ENCODE measurements around the gene GDF2.

The GDF2 gene

GRCh38 chr10:47332946-47333345, 10.7 kb downstream of the GDF2 start:
- no peak for DNase-seq (ENCODE audit: low spot score)

GRCh38 chr10:47333532-47333931, 11.3 kb downstream of the GDF2 start:
- DNase-seq (ENCODE audit: low spot score) (no peak), FAIRE-seq (no peak)

More at GRCh38 chr10:47332946-47333345, 10.7 kb downstream of the GDF2 start:
- no peak for FAIRE-seq

DNA sequence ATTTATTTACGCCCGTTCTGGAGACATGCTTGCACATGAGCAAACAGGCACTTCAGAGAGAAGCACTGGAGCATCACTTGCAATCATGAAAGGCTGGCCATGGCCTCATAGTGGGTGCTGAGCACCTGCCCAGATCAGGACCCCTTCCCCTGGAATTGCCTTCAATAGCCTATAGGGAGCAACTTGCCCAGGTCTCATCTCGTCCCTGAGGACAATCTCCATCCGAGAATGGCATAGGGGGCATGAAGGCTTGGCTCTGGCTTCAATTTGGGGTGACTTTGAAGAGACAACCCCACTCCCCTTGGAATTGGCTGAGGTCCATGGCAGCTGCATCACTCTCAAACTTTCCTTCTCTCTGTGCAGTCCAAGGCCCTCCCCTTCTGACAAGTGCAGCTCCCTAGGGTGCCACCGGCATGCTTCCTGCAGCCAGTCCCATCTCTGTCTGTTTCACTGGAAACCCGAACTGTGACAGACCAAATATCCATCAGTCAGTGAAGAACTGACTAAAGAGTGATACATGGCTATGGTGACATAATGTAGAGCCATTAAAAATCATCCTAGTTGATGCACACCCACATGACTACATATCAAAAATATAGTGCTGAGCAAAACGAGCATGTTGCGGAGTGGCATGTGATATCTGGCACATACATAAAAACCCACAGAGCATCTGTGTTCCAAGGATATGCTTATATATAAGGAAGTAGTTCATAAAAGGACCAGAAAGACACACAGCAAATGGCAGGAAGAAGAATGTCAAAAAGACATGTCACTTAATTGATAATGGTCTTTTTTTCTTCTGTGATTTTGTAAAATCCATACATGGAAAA, 12.4 kb downstream of the GDF2 start:
- no peak for DNase-seq (ENCODE audit: low spot score)
- FAIRE-seq: no peak

- DNase-seq (ENCODE audit: low spot score): no peak
- no peak for FAIRE-seq
These were observed 13.7 kb downstream of the GDF2 start for GRCh38 chr10:47335906-47336305.

DNA sequence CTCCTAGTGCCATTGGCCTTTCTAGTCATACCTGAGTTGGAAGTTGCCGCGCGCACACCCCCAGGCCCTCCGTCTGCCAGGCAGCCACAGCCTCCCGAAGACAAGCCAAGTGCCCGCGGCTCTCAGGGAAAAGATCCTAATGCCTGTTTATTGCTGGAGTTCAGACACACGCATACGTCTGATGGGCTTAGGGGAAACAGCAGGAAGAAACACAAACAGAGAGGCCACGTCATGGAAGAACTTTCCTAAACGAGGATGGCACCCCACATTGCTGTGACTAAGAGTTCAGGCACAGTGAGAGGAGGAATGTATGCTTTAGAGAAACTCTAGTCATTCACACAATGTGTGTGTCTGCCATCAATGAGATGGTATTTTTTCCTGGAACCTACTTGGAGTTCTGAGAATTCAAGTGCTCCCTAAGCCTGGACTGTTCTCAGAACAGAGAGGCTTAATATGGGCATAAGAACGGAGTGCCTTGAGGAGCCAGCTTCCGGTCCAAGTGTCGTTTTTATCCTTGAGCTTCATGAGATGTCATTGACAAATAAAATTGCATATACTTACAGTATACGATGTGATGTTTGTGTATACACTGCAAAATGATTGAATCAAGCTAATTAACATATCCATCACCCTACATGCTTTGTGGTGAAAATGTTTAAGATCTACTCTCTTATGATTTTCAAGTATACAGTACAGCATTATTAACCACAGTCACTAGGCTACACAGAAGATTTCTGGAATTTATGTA, 14.3 kb downstream of the GDF2 start:
- no peak for FAIRE-seq

GRCh38 chr10:47337310-47337709, 15.1 kb downstream of the GDF2 start:
- FAIRE-seq (no peak), DNase-seq (ENCODE audit: low spot score) (no peak)

More for the DNA sequence above, 14.3 kb downstream of the GDF2 start:
- peak; percentile 23 for DNase-seq (ENCODE audit: low spot score)

- no peak for FAIRE-seq
- no peak for DNase-seq (ENCODE audit: low spot score)
These were observed 17.0 kb downstream of the GDF2 start for GRCh38 chr10:47339186-47339735.

- no peak for DNase-seq (ENCODE audit: low spot score)
- FAIRE-seq: no peak
These were observed 17.7 kb downstream of the GDF2 start for GRCh38 chr10:47339759-47340607.

DNA sequence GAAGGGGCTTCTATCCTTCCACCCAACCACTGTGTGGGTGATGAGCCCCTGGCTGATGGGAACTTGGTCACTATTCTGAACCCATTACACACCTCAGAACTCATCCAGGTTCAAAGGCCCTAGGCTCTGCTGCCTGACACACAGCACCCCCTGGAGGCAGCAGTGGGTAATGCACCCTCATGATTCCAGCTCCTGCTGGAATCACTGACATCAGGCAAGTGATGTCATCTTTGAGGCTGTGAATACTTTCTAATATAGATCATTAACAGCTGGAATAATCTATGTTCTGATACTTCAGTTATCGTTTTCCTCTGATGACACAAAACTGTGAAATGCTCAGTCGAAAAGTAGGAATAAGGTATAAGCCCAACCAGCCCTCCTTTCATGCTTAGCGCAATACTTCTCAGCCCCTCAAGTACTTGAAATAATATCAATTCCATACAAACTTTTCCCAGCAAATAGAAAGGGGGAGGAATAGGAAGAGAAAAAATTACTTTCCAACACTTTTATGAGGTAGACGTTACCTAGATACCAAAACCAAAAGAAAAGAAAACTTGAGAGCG, 18.4 kb downstream of the GDF2 start:
- DNase-seq (ENCODE audit: low spot score) (peak; percentile 19), FAIRE-seq (no peak)

- FAIRE-seq: no peak
- no peak for DNase-seq (ENCODE audit: low spot score)
These were observed 23.0 kb downstream of the GDF2 start for GRCh38 chr10:47344996-47345870.

GRCh38 chr10:47346581-47347302, 24.5 kb downstream of the GDF2 start:
- no peak for FAIRE-seq
- no peak for DNase-seq (ENCODE audit: low spot score)

- DNase-seq (ENCODE audit: low spot score) (no peak), FAIRE-seq (no peak)
These were observed 25.0 kb downstream of the GDF2 start for GRCh38 chr10:47347303-47347675.

DNA sequence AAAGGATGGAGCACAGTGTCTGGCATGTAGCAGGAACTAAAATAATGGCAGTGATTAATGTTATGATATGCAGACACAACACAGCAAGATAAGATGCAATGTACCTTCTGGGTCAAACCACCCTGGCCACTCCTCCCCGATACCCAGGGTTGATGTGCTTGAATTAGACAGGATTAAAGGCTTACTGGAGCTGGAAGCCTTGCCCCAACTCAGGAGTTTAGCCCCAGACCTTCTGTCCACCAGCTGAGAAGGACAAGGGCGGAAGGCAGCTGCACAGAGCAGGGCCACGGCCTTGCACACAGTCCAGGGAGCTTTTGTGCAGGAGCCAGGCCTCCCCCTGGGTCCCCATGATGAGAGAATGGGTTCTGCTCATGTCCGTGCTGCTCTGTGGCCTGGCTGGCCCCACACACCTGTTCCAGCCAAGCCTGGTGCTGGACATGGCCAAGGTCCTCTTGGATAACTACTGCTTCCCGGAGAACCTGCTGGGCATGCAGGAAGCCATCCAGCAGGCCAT, 25.9 kb downstream of the GDF2 start, which contains the start of gene RBP3:
Gene RBP3 (plus strand): TSS at position 226 of the 514 bp plus-strand sequence. CDS start 122 bp downstream, at position 348.
- no peak for DNase-seq (ENCODE audit: low spot score)
- FAIRE-seq: no peak

- FAIRE-seq (no peak), DNase-seq (ENCODE audit: low spot score) (no peak)
These were observed 26.6 kb downstream of the GDF2 start for GRCh38 chr10:47348661-47349470.

GRCh38 chr10:47349516-47349915, 27.3 kb downstream of the GDF2 start:
- FAIRE-seq: no peak
- no peak for DNase-seq (ENCODE audit: low spot score)

DNA sequence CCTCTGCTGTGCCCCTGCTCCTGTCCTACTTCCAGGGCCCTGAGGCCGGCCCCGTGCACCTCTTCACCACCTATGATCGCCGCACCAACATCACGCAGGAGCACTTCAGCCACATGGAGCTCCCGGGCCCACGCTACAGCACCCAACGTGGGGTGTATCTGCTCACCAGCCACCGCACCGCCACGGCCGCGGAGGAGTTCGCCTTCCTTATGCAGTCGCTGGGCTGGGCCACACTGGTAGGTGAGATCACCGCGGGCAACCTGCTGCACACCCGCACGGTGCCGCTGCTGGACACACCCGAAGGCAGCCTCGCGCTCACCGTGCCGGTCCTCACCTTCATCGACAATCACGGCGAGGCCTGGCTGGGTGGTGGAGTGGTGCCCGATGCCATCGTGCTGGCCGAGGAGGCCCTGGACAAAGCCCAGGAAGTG, 27.7 kb downstream of the GDF2 start:
- no peak for DNase-seq (ENCODE audit: low spot score)
- no peak for FAIRE-seq

- no peak for DNase-seq (ENCODE audit: low spot score)
- no peak for FAIRE-seq
These were observed 28.7 kb downstream of the GDF2 start for GRCh38 chr10:47350671-47351640.

Measured in RCC 7860 (cell line).